NCI-H748 (cell line): Measurements from ENCODE around the gene PWP2.

ENCODE experiments used
- DNase-seq: peaks from one replicate; lab custom pipeline; 2025; ENCODE audit not compliant: unreplicated experiment; lab: John Stamatoyannopoulos, UW

The PWP2 gene

DNA sequence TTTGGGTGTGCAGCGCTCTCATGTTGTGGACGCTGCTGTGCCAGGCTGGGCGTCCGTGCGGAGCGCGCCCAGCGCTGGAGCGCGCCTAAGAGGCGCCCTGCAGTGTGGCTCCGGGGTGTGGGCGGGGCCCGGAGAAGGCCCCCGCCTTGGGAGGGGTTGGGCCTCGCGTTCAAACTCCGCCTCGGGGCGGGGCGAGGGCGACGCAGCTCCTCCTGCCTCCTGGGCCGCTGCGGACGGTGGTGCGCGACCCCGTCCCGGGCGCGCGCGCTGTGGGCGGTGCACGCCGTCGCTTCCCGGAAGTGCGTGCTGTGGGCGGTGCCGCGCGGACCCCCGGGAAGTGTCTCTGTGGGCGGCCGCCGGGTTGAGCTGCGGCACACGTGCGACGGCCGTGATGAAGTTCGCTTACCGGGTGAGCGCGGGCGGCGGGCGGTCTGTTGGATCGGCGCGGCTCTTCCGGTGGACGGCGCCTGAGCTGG is at the start of gene PWP2:
Gene PWP2 (plus strand): TSS at position 374 of the 476 bp plus-strand sequence. CDS start 18 bp downstream, at position 392.
- DNase-seq: peak; percentile 27

- no peak for DNase-seq
Observed at GRCh38 chr21:44057960-44058651, 49.1 kb upstream of the PWP2 start.

DNA sequence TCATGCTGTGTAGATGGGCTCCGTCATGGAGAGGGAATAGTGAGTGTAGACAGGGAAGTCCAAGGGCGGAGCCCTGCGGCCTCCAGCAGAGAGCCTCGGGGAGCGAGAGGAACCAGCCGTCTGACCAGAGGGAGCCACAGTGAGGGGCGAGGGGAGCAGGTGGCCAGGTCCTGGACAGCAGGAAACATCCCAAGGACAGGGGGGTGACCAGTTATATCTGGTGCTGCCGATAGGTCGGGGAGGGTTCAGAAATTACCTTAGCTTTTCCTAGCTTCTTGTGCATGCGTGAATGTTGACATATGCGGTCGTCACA is 48.6 kb upstream of the PWP2 start:
- no peak for DNase-seq

GRCh38 chr21:44058981-44059380 is 48.2 kb upstream of the PWP2 start:
- DNase-seq: no peak

DNA sequence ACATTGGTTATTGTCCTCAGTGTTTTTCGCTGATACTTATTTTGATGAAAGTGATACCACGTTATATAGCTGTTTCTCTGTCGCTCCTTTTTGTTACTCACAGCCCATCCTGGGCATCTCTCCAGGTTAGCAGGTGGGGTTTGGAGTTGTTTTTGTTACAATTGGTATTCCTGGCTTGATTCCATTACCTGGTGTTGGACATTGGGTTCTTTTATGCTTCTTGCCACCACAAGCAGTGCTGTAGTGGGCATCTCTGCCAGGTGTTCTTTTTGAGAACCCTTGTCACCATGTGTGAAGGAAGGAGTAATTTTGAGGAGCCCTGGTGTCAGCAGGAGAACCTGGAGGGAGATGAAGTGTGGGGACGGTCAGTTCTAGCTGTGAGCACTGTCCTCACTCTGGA is 47.5 kb upstream of the PWP2 start:
- DNase-seq: no peak

DNA sequence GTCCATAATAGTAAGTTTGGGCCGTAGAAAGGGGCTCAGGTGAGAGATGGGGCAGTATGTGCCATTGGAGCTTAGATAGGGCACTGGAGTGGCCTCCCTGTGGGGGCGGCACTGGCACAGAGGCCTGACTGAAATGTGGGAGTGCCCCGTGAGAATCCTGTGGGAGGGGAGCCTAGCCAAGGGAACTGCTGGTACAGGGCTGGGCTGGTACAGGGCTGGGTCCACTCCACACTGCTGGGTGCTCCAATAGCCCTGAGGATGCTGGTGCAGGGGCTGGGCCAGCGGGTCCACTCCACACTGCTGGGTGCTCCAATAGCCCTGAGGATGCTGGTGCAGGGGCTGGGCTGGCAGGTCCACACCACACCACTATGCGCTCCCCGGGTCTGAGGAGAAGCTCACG is 44.8 kb upstream of the PWP2 start:
- no peak for DNase-seq

DNA sequence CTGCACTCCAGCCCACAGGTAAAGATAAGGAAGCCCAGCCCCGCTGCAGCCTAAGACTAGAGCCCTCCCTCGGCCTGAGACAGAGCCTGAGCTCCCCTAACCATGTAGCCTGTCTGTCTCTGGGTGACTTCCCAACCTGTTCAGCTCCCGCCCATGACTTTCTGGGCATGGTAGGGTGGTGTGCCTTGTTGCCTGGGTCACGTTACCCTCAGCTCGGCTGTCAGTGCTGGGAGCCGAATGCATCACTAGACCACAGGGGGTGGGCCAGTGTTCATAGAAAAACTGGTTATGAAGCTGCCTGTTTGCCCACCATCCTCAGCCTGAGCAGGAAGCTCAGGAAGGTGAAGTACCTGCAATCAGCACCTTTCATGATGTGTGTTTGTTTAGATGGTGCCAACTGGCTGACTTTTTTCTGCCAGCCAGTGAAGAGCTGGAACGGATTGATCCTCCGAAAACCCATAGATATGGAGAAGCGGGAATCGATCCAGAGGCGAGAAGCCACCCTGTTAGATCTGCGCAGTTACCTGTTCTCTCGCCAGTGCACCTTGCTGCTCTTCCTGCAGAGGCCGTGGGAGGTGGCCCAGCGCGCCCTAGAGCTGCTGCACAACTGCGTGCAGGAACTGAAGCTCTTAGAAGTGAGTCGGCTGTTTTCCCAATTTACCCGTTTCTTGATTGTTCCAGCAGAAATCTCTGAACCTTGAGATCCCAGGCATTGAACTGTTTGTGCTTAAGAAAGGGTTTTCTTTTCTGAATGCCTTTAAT is 43.9 kb upstream of the PWP2 start:
- no peak for DNase-seq

- DNase-seq: no peak
Observed at GRCh38 chr21:44064852-44065403, 42.3 kb upstream of the PWP2 start.

- DNase-seq: no peak
Observed at GRCh38 chr21:44065428-44065827, 41.8 kb upstream of the PWP2 start.

- no peak for DNase-seq
Observed at GRCh38 chr21:44066116-44066515, 41.1 kb upstream of the PWP2 start.

- no peak for DNase-seq
Observed at GRCh38 chr21:44067011-44067839, 40.0 kb upstream of the PWP2 start.

- no peak for DNase-seq
Observed at GRCh38 chr21:44070391-44070790, 36.8 kb upstream of the PWP2 start.

DNA sequence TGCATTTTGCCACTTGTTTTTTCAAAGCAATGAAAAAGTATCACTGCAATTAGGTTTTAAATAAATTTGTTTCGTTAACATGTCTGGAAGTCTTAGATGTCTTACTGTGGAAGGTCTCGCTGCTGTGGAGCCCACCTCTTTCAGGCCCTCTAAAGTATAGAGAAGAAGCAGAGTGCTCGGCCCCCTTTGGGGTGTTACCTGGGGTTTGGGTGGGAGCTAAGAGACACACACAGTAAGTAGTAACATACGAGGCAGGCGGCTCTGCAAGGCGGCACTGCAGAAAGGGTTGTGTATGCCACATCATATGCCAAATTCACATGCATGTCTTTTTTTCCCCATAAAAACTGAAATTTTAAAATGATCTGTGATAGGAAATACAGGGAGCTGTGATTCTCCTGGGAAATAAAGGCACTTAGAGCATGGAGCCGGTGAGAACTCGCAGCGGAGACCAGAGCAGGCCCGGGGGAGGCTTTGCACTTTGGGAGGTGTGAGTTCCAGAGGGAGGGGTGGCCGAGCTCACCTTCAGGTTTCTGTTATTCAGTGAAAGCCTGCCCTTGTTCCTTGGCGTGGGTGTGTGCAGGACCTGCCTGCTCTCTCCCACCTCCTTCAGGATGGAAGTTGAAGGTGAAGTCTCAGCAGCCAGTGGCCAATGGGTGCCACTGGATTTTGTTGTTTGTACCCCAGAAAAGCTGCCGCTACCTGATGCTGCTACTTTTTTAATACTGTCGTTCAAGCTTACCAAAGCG is 35.7 kb upstream of the PWP2 start:
- no peak for DNase-seq

- DNase-seq: no peak
Observed at GRCh38 chr21:44072111-44072510, 35.1 kb upstream of the PWP2 start.

DNA sequence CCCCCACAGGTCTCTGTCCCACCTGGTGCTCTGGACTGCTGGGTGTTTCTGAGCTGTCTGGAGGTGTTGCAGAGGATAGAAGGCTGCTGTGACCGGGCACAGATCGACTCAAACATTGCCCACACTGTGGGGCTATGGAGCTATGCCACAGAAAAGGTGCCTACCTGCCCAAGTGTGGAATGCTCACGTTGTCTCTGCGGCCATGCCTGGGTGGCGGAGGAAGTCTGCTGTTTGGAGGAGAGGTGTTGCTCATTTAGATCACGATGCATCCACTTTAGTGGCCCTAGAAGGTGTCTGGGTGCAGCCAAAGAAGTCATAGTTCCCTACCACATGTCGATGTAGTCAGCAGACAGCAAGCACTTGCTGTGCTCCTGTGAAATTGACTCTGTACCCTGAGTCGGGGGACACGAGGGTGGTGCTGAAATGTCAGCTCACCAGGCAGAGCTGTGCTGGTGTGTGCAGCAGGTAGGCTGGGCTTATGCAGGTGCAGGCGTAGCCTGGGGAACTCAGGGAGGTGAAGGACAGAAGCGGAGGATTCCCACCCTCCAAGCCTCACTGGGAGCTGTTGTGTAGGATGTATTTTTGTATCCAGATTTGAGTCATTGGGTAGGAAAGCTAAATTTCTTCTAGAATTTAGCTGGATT is 32.8 kb upstream of the PWP2 start:
- DNase-seq: no peak

GRCh38 chr21:44076316-44076715 is 30.9 kb upstream of the PWP2 start:
- no peak for DNase-seq

DNA sequence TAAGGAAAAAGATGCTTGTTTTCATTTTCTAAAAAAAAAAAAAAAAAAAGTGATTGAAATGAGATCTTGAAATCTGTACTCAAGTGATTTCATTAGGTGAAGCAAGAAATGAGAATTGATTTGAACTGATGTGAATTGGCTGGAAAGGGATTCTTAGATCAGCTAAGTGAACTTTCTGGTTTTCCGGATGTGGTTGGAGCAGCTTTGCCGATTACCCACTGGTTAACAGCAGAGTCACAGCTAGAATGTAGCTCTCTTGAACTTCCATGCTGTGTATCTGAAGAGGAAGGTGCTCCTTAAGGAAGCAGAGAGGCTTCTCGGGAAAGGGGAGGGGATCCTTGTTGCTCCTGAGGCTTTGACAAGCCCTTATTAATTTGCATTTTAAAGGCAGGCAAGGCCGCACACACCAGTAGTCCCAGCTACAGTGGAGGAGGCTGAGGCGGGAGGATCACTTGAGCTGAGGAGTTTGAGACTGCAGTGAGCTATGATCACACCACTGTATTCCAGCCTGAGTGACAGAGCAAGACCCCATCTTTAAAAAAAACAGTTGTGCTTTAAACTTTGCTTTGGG is 28.7 kb upstream of the PWP2 start:
- DNase-seq: no peak

- no peak for DNase-seq
Observed at GRCh38 chr21:44079446-44079845, 27.8 kb upstream of the PWP2 start.

- no peak for DNase-seq
Observed at GRCh38 chr21:44079846-44080245, 27.4 kb upstream of the PWP2 start.
